Measurements from ENCODE around the gene ATE1.

DNA sequence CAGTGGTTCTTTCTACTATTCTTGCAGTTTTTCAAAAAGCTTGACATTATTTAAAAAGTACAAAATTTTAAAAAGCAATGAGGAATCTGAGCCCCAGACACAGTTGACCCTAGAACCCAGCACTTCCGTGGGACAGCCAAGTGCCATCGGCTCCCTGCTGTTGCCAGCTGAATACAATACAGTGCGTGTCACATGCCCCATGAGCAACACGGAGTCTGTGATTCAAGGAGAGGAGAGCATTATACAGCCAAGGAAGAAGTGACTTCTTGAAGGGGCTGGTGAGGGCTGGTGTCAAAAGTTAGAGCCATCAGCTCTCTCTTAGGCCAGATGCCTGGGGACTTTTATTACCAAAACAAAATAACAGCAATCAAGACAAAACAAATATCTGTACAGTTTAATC is 206.6 kb downstream of the ATE1 start:
- TF ChIP-seq, protein P1, sequence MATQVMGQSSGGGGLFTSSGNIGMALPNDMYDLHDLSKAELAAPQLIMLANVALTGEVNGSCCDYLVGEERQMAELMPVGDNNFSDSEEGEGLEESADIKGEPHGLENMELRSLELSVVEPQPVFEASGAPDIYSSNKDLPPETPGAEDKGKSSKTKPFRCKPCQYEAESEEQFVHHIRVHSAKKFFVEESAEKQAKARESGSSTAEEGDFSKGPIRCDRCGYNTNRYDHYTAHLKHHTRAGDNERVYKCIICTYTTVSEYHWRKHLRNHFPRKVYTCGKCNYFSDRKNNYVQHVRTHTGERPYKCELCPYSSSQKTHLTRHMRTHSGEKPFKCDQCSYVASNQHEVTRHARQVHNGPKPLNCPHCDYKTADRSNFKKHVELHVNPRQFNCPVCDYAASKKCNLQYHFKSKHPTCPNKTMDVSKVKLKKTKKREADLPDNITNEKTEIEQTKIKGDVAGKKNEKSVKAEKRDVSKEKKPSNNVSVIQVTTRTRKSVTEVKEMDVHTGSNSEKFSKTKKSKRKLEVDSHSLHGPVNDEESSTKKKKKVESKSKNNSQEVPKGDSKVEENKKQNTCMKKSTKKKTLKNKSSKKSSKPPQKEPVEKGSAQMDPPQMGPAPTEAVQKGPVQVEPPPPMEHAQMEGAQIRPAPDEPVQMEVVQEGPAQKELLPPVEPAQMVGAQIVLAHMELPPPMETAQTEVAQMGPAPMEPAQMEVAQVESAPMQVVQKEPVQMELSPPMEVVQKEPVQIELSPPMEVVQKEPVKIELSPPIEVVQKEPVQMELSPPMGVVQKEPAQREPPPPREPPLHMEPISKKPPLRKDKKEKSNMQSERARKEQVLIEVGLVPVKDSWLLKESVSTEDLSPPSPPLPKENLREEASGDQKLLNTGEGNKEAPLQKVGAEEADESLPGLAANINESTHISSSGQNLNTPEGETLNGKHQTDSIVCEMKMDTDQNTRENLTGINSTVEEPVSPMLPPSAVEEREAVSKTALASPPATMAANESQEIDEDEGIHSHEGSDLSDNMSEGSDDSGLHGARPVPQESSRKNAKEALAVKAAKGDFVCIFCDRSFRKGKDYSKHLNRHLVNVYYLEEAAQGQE (IDR thresholded peaks at IDR 0.05; ENCODE audit: insufficient read depth in 1 of 2, low read depth in 2 of 2, low read length in 2 of 2), result no peak
- no peak for TF ChIP-seq POLR2AphosphoS5 (IDR thresholded peaks at IDR 0.05; ENCODE audit: low read depth, low read length)
- no peak for TF ChIP-seq FOXP2 (optimal IDR thresholded peaks at IDR 0.05; ENCODE audit: borderline replicate concordance, extremely low read depth, extremely low read length, insufficient read depth)
- TF ChIP-seq TAF1 (IDR thresholded peaks at IDR 0.05; ENCODE audit: borderline replicate concordance, insufficient read depth, low read length), result no peak
- TF ChIP-seq SIN3A (IDR thresholded peaks at IDR 0.05; ENCODE audit: borderline replicate concordance, insufficient read depth, low read length), result no peak
